HCT116 (cell line): ENCODE measurements around the gene SLC16A12. TPM values are rescaled to one million over a fixed set of nuclear protein-coding genes. Genes with fewer than 3 reads are reported as not detected.

Experiments
- ATAC-seq: fragments of 200-7000 bp; cut with Tn5 transposase; 2 replicates; pipeline ENCODE4 v1.9.1; 2020; ENCODE audit warnings: mild to moderate bottlenecking, moderate library complexity
- BruUV-seq: library from RNA; stranded (reverse); fragments of 400-500 nt; replicated peaks from 2 replicates; lab custom pipeline; 2021; lab: Mats Ljungman, UMichigan
- CTCF ChIA-PET: fragments of 300-600 bp; sonication (Branson Sonifier 250); formaldehyde crosslinking; loops from one replicate; lab custom pipeline; 2021; ENCODE audit warnings: antibody characterized with exemption; lab: Charles Lee
- POLR2A ChIA-PET: fragments of 300-600, 350-600 bp; sonication (Branson Sonifier 250); formaldehyde crosslinking; loops from one replicate; lab custom pipeline; 2021; ENCODE audit warnings: antibody characterized with exemption; lab: Charles Lee
- RAD21 ChIA-PET, 2 experiments: fragments of 300-600 bp; sonication (Branson Sonifier 250); formaldehyde crosslinking; loops; one replicate each; lab custom pipeline; 2023; ENCODE audit warnings: low total read pairs in 2 of 2; ENCODE audit not compliant: uncharacterized antibody in 2 of 2, unreplicated experiment in 2 of 2, low non-redundant PET in 1 of 2; lab: Charles Lee
- DNase-seq: peaks from one replicate; pipeline ENCODE4 v3.0.0-alpha.2; 2010; ENCODE audit warnings: low read depth, low spot score
- H2AFZ ChIP-seq: fragments of 200-600 bp; shearing (Covaris generic), sonication (generic); 2 replicates; pipeline ENCODE4 v1.6.1; 2017; ENCODE audit warnings: low read depth, mixed run types, mixed read lengths, antibody characterized with exemption, low read length; ENCODE audit not compliant: poor library complexity, severe bottlenecking
- H3K27ac ChIP-seq: 2 replicates; pipeline ENCODE4 v1.5.1; 2012; ENCODE audit warnings: low read depth, low read length
- H3K27me3 ChIP-seq: fragments of 200-600 bp; sonication (generic); 2 replicates; pipeline ENCODE4 v1.6.1; 2016; ENCODE audit warnings: mixed run types, low read length, mixed read lengths; ENCODE audit not compliant: insufficient read depth
- H3K36me3 ChIP-seq, 2 experiments: fragments of 200-500 bp in 1 of 2; fragments of 200-600 bp in 1 of 2; sonication (Bioruptor generic) in 1 of 2; sonication (generic) in 1 of 2; 2 replicates each; pipeline versions ENCODE4 v1.5.1 to v1.6.1; 2014 to 2016; ENCODE audit warnings: low read length in 2 of 2, inconsistent platforms in 1 of 2, mixed read lengths in 1 of 2, mixed run types in 1 of 2; ENCODE audit not compliant: insufficient read depth in 2 of 2, control insufficient read depth in 1 of 2
- H3K4me1 ChIP-seq, 2 experiments: fragments of 200-600 bp in 1 of 2; sonication (generic) in 1 of 2; 2 replicates each; pipeline versions ENCODE4 v1.5.1 to v1.6.1; 2012 to 2017; ENCODE audit warnings: low read length in 2 of 2, inconsistent platforms in 1 of 2, mild to moderate bottlenecking in 1 of 2, mixed read lengths in 1 of 2, mixed run types in 1 of 2, moderate library complexity in 1 of 2; ENCODE audit not compliant: insufficient read depth in 2 of 2, control insufficient read depth in 1 of 2
- H3K4me2 ChIP-seq: fragments of 200-600 bp; sonication (generic); 2 replicates; pipeline ENCODE4 v1.6.1; 2017; ENCODE audit warnings: mixed run types, low read length, mixed read lengths
- H3K4me3 ChIP-seq, 2 experiments: fragments of 200-600 bp in 1 of 2; sonication (generic) in 1 of 2; replicated peaks in 1 of 2; 2 replicates each; pipeline ENCODE4 v1.5.1; 2011 to 2016; ENCODE audit warnings: low read length in 2 of 2, control low read depth in 1 of 2, low read depth in 1 of 2, mild to moderate bottlenecking in 1 of 2, mixed read lengths in 1 of 2, mixed run types in 1 of 2
- H3K79me2 ChIP-seq: fragments of 200-600 bp; sonication (generic); 2 replicates; pipeline ENCODE4 v1.6.1; 2017; ENCODE audit warnings: mild to moderate bottlenecking, mixed run types, low read length, moderate library complexity, mixed read lengths; ENCODE audit not compliant: insufficient read depth
- H3K9ac ChIP-seq: fragments of 200-600 bp; sonication (generic); 2 replicates; pipeline ENCODE4 v1.6.1; 2016; ENCODE audit warnings: low read length, mixed read lengths
- H3K9me2 ChIP-seq: fragments of 200-600 bp; sonication (generic), shearing (Covaris generic); 2 replicates; pipeline ENCODE4 v1.6.1; 2017; ENCODE audit warnings: mixed run types, mild to moderate bottlenecking, moderate library complexity; ENCODE audit not compliant: insufficient read depth
- H3K9me3 ChIP-seq, 2 experiments: fragments of 200-500 bp in 1 of 2; fragments of 200-600 bp in 1 of 2; sonication (Bioruptor generic) in 1 of 2; sonication (generic) in 1 of 2; 2 replicates each; pipeline ENCODE4 v1.6.1; 2014 to 2017; ENCODE audit warnings: low read length in 2 of 2, mixed read lengths in 2 of 2, inconsistent platforms in 1 of 2, low read depth in 1 of 2, mild to moderate bottlenecking in 1 of 2, mixed run types in 1 of 2, moderate library complexity in 1 of 2; ENCODE audit not compliant: control insufficient read depth in 1 of 2, insufficient read depth in 1 of 2
- H4K20me1 ChIP-seq: fragments of 200-600 bp; sonication (generic), shearing (Covaris generic); 2 replicates; pipeline ENCODE4 v1.6.1; 2017; ENCODE audit warnings: mixed run types, mild to moderate bottlenecking, moderate library complexity; ENCODE audit not compliant: insufficient read depth
- CTCF ChIP-seq, 3 experiments: fragments of 200-600 bp in 1 of 3; sonication (generic) in 1 of 3; IDR thresholded peaks in 2 of 3; conservative IDR thresholded peaks in 1 of 3; 2 replicates each; pipeline ENCODE4 v1.5.1; 2012 to 2017; ENCODE audit warnings: low read depth in 2 of 3, low read length in 2 of 3, antibody characterized with exemption in 1 of 3, borderline replicate concordance in 1 of 3, control low read depth in 1 of 3, mild to moderate bottlenecking in 1 of 3, mixed read lengths in 1 of 3, mixed run types in 1 of 3, moderate library complexity in 1 of 3; ENCODE audit not compliant: insufficient read depth in 1 of 3
- EZH2 ChIP-seq: fragments of 200-600 bp; sonication (generic); IDR thresholded peaks from 2 replicates; pipeline ENCODE4 v1.6.1; 2017; ENCODE audit warnings: antibody characterized with exemption, mixed run types
- JUND ChIP-seq: IDR thresholded peaks from 2 replicates; pipeline ENCODE4 v1.6.1; 2012
- POLR2A ChIP-seq: IDR thresholded peaks from 2 replicates; pipeline ENCODE4 v1.7.0; 2011; ENCODE audit warnings: borderline replicate concordance; ENCODE audit not compliant: insufficient read depth, insufficient read length; ENCODE audit errors: extremely low read depth
- RAD21 ChIP-seq: IDR thresholded peaks from 2 replicates; pipeline ENCODE4 v1.6.1; 2012; ENCODE audit warnings: low read depth, mild to moderate bottlenecking
- REST ChIP-seq: IDR thresholded peaks from 2 replicates; pipeline ENCODE4 v1.6.1; 2012; ENCODE audit warnings: low read depth
- SIN3A ChIP-seq: IDR thresholded peaks from 2 replicates; pipeline ENCODE4 v1.6.1; 2012; ENCODE audit warnings: low read depth
- SRF ChIP-seq: IDR thresholded peaks from 2 replicates; pipeline ENCODE4 v1.6.1; 2012; ENCODE audit warnings: low read depth
- ZBTB33 ChIP-seq: IDR thresholded peaks from 2 replicates; pipeline ENCODE4 v1.6.1; 2011; ENCODE audit warnings: mild to moderate bottlenecking, low read length, moderate library complexity; ENCODE audit not compliant: insufficient replicate concordance; ENCODE audit errors: extremely low read depth
- ZFX ChIP-seq: fragments of 450-650 bp; IDR thresholded peaks from 2 replicates; pipeline ENCODE4 v1.6.1; 2017
- ZNF274 ChIP-seq: fragments of 200-500 bp; sonication (Bioruptor generic); IDR thresholded peaks from 2 replicates; pipeline ENCODE4 v1.6.1; 2014; ENCODE audit warnings: mild to moderate bottlenecking, low read depth, low read length, inconsistent platforms
- intact Hi-C: fragments of 100-400 bp; cut with micrococcal nuclease; formaldehyde crosslinking; loops from 2 replicates; pipeline ENCODE4 v1.10.0; 2022
- total RNA-seq: library from RNA; stranded (reverse); gene quantifications from one replicate; pipeline ENCODE4 v1.2.1, GENCODE V29; 2021; ENCODE audit not compliant: unreplicated experiment

Gene SLC16A12
- total RNA-seq, 1 experiment from 2014 or later = not detected

GRCh38 chr10:89555688-89556445 lies 20.5 kb upstream of the SLC16A12 start:
- CTCF ChIA-PET = interaction anchor here (1.7 kb wide), 1 partner anchor 89 kb away, joined by 4 read pairs; no protein-coding TSS in a partner anchor
- Histone ChIP-seq H3K27ac (no peak overlapping the region), H3K36me3 (no peaks in the 10 kb centered on the region), H3K79me2 (no peaks in the 10 kb centered on the region)
- peak; percentile 17 to 51 (median 33); a peak in 4 of 6 replicates for TF ChIP-seq CTCF (IDR thresholded peaks at IDR 0.05 in 2 of 3, conservative IDR thresholded peaks at IDR 0.05 in 1 of 3; ENCODE audit: borderline replicate concordance in 1 of 3, insufficient read depth in 1 of 3, low read depth in 2 of 3, low read length in 2 of 3)
- no peak for TF ChIP-seq ZNF274
- TF ChIP-seq RAD21 = peak; percentile 57
- TF ChIP-seq, all 23 proteins: peak for 2
- Histone ChIP-seq H3K4me3 (no peak overlapping the region), H4K20me1 (no peaks in the 10 kb centered on the region), H3K4me2 (no peak overlapping the region), H3K9ac (no peak overlapping the region), H2AFZ (no peak overlapping the region), H3K9me3 (no peaks in the 10 kb centered on the region), H3K9me2 (no peaks in the 10 kb centered on the region), H3K4me1 (peaks cover 0 to 20% of the 10 kb centered on the region in 2 experiments; a peak in 2 of 4 replicates), H3K27me3 (no peaks in the 10 kb centered on the region)
- intact Hi-C loops = no loop called here
- no TSS peak for BruUV-seq
- RAD21 ChIA-PET = no interaction called here
- ATAC-seq (peak; percentile 48), DNase-seq (no peak)
- POLR2A ChIA-PET = interaction anchor here (0.6 kb wide), 1 partner anchor 63 kb away, joined by 4 read pairs; no protein-coding TSS in a partner anchor

- BruUV-seq = no TSS peak
- RAD21 ChIA-PET = interaction anchor here in 1 of 2 experiments (0.7 kb wide), 1 partner anchor 88 kb away, joined by 3 read pairs; no protein-coding TSS in a partner anchor
- no peak for DNase-seq
- Histone ChIP-seq H3K9ac (no peak overlapping the region), H3K27ac (no peak overlapping the region), H4K20me1 (no peaks in the 10 kb centered on the region), H3K4me1 (peaks cover 0 to 20% of the 10 kb centered on the region in 2 experiments; a peak in 2 of 4 replicates), H3K9me2 (no peaks in the 10 kb centered on the region), H3K4me2 (no peak overlapping the region; the same call in 1 of the 2 replicates), H2AFZ (peak overlapping the region; percentile 2), H3K9me3 (no peaks in the 10 kb centered on the region), H3K36me3 (no peaks in the 10 kb centered on the region), H3K27me3 (no peaks in the 10 kb centered on the region), H3K4me3 (no peak overlapping the region), H3K79me2 (no peaks in the 10 kb centered on the region)
- CTCF ChIA-PET = interaction anchor here (0.8 to 1.6 kb wide), 2 partner anchors 8 to 88 kb away, joined by 3 to 5 read pairs; no protein-coding TSS in a partner anchor
- intact Hi-C loops = no loop called here
- POLR2A ChIA-PET = no interaction called here
- no peak for ATAC-seq
- TF ChIP-seq ZFX (no peak), EZH2 (no peak), SRF (no peak), ZBTB33 (no peak), POLR2A (no peak), REST (no peak), JUND (no peak), SIN3A (no peak)
These were observed 19.0 kb upstream of the SLC16A12 start for GRCh38 chr10:89554433-89554832.
